CD4-positive, alpha-beta T cell (primary cell): Measurements from ENCODE around the gene TNFRSF18. TPM values are rescaled to one million over a fixed set of nuclear protein-coding genes. Genes with fewer than 3 reads are reported as not detected.
A peak's percentile ranks its signal among the peaks of the same experiment; 100 is the strongest.

Experiments used
- ATAC-seq: fragments of 200-7000 bp; cut with Tn5 transposase; one replicate; pipeline ENCODE4 v1.10.0; 2022; ENCODE audit warnings: mild to moderate bottlenecking; ENCODE audit not compliant: poor library complexity
- CTCF ChIA-PET: fragments of 350-600 bp; sonication (Branson Sonifier 250); formaldehyde crosslinking; loops from one replicate; lab custom pipeline; 2021; ENCODE audit warnings: antibody characterized with exemption, inconsistent platforms; lab: Charles Lee
- POLR2A ChIA-PET: fragments of 350-600 bp; sonication (Branson Sonifier 250); formaldehyde crosslinking; loops from one replicate; lab custom pipeline; 2021; ENCODE audit warnings: antibody characterized with exemption, inconsistent platforms; lab: Charles Lee
- DNase-seq, 14 experiments: peaks; one replicate each; pipeline ENCODE4 v3.0.0-alpha.2; 2013 to 2020; ENCODE audit warnings: mixed read lengths in 2 of 14
- H3K27ac ChIP-seq, 2 donors: one replicate each; pipeline versions ENCODE4 v1.5.1 to v1.7.0; 2013; ENCODE audit warnings: low read length in 2 of 2, low read depth in 1 of 2, mild to moderate bottlenecking in 1 of 2
- H3K27me3 ChIP-seq, 2 experiments: 1 replicate in 1 of 2; 2 replicates in 1 of 2; pipeline versions ENCODE4 v1.6.1 to v1.7.0; 2013; ENCODE audit warnings: low read length in 2 of 2, control low read depth in 1 of 2, mild to moderate bottlenecking in 1 of 2, moderate library complexity in 1 of 2; ENCODE audit not compliant: insufficient read depth in 2 of 2, control insufficient read depth in 1 of 2
- H3K36me3 ChIP-seq: one replicate; pipeline ENCODE4 v1.6.1; 2013; ENCODE audit warnings: low read length, control low read depth; ENCODE audit not compliant: insufficient read depth
- H3K4me1 ChIP-seq: one replicate; pipeline ENCODE4 v1.6.1; 2013; ENCODE audit warnings: low read length, control low read depth; ENCODE audit not compliant: insufficient read depth
- H3K4me3 ChIP-seq: one replicate; pipeline ENCODE4 v1.5.1; 2013; ENCODE audit warnings: mild to moderate bottlenecking, low read length, moderate library complexity
- H3K9me3 ChIP-seq, 2 experiments: 1 replicate in 1 of 2; 2 replicates in 1 of 2; pipeline versions ENCODE4 v1.6.1 to v1.7.0; 2013; ENCODE audit warnings: low read length in 2 of 2, mild to moderate bottlenecking in 2 of 2, control low read depth in 1 of 2, moderate library complexity in 1 of 2; ENCODE audit not compliant: control insufficient read depth in 1 of 2, insufficient read depth in 1 of 2
- H3K27ac Mint-ChIP-seq: one replicate; pipeline ENCODE4 v1.8.0; 2020; ENCODE audit warnings: mixed read lengths
- H3K27me3 Mint-ChIP-seq: one replicate; pipeline ENCODE4 v1.8.0; 2021; ENCODE audit warnings: mixed read lengths
- H3K36me3 Mint-ChIP-seq: one replicate; pipeline ENCODE4 v1.8.0; 2021; ENCODE audit warnings: low read depth, mixed read lengths
- H3K4me1 Mint-ChIP-seq: one replicate; pipeline ENCODE4 v1.8.0; 2021; ENCODE audit warnings: low read depth, mixed read lengths
- H3K4me3 Mint-ChIP-seq: one replicate; pipeline ENCODE4 v1.8.0; 2020; ENCODE audit warnings: mild to moderate bottlenecking, mixed read lengths
- H3K9me3 Mint-ChIP-seq: one replicate; pipeline ENCODE4 v1.8.0; 2020; ENCODE audit warnings: mixed read lengths
- intact Hi-C, 2 experiments: fragments of 100-400 bp; cut with DNase I in 1 of 2; cut with micrococcal nuclease in 1 of 2; formaldehyde crosslinking; loops; one replicate each; pipeline versions ENCODE4 v1.15.1 to v1.9.0; 2023 to 2025; cut with DNase I, micrococcal nuclease
- total RNA-seq, 174 experiments: library from RNA in 2 of 174; stranded (reverse) in 2 of 174; gene quantifications; one replicate each; pipeline ENCODE4 v1.2.3 and lab custom pipeline; 2021 to 2026
- TF ChIP-seq, protein P1 (sequence below): fragments of 200-600 bp; IDR thresholded peaks from one replicate; pipeline ENCODE4 v1.8.0; 2022; ENCODE audit warnings: antibody characterized with exemption, mild to moderate bottlenecking

Gene TNFRSF18
- total RNA-seq, 2 experiments from 2014 or later: 14.8 to 17.8 TPM

DNA sequence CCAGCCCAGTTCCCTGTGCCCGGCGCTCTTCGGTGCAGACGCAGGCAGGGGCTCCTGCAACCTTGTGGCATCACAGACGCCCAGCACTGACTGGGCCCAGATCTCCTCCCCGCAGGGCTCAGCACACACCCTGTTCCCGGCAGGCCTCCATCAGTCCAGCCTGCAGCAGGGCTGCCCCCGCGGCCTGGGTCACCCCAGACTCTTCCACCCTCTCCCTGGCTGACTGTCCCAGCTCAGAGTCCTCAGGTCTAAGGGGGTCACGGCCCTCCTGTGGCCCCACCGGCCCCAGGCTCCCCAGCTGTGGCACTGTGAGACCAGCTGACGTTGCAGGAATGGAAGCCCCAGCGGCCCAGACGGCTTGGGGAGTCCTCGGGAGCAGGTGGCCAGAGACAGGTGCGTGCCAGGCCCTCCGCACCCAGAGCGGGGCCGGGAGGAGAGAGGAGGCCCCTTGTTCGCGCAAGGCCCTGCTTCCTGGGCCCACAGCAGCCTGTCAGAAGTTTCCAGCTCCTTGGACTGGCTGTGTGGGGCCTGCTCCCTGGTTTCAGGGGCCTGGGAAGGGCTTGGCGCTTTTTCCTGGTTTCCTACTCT is 29.9 kb upstream of the TNFRSF18 start:
- DNase-seq (no peak), ATAC-seq (no peak)
- peaks cover 23% of the 10 kb centered on the region for H3K4me1 ChIP-seq
- peaks cover 8% of the 10 kb centered on the region for H3K36me3 Mint-ChIP-seq
- ChIA-PET CTCF (no interaction called here), POLR2A (no interaction called here)
- H3K4me3 ChIP-seq: no peak overlapping the region
- H3K9me3 Mint-ChIP-seq: no peaks in the 10 kb centered on the region
- peaks cover 10% of the 10 kb centered on the region for H3K36me3 ChIP-seq
- H3K27ac Mint-ChIP-seq: no peak overlapping the region
- no peak overlapping the region for H3K27ac ChIP-seq
- TF ChIP-seq, protein P1, sequence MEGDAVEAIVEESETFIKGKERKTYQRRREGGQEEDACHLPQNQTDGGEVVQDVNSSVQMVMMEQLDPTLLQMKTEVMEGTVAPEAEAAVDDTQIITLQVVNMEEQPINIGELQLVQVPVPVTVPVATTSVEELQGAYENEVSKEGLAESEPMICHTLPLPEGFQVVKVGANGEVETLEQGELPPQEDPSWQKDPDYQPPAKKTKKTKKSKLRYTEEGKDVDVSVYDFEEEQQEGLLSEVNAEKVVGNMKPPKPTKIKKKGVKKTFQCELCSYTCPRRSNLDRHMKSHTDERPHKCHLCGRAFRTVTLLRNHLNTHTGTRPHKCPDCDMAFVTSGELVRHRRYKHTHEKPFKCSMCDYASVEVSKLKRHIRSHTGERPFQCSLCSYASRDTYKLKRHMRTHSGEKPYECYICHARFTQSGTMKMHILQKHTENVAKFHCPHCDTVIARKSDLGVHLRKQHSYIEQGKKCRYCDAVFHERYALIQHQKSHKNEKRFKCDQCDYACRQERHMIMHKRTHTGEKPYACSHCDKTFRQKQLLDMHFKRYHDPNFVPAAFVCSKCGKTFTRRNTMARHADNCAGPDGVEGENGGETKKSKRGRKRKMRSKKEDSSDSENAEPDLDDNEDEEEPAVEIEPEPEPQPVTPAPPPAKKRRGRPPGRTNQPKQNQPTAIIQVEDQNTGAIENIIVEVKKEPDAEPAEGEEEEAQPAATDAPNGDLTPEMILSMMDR: no peak
- H3K9me3 ChIP-seq: peaks cover 0 to 9% of the 10 kb centered on the region in 2 experiments
- H3K27me3 ChIP-seq: peaks cover 2 to 8% of the 10 kb centered on the region in 2 experiments
- no peaks in the 10 kb centered on the region for H3K27me3 Mint-ChIP-seq
- peaks cover 8% of the 10 kb centered on the region for H3K4me1 Mint-ChIP-seq
- no peak overlapping the region for H3K4me3 Mint-ChIP-seq
- intact Hi-C loops: no loop called here

DNA sequence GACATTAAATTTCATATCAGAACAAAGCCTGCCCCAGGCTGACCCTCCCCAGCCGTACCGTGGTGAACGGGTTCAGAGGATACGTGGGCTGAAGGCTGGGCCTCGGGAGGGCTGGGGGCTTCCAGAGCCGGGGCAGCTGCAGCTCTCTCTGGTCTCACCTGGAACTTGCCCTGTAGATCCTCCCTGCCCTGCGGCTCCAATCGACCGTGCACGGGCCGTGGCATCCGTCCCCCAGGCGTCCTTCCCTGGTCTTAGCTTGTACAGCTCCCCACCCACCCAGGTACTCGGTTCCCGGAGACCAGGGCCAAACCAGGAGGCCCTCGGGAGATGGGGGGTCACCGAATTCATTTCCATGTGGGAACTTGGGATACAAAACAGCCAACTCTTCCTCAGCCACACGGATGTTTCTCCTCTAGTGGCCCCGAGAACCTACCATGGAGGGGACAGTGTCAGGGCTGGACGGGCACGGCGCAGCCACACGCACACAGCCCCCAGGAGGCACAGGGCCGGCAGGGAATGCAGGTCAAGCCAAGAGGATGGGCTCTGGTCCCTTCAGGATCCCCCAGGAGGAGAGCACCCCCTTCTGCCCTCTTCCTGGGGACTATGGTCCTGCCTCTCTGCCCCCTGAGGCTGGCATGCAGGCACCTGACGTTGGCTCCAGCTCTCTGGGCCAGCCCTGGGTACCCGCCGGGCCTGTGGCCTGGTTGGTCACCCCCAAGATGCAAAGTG is 28.8 kb upstream of the TNFRSF18 start:
- H3K4me3 ChIP-seq: no peak overlapping the region
- DNase-seq (no peak), ATAC-seq (no peak)
- Mint-ChIP-seq H3K27ac (no peak overlapping the region), H3K36me3 (peaks cover 16% of the 10 kb centered on the region), H3K9me3 (no peaks in the 10 kb centered on the region), H3K27me3 (no peaks in the 10 kb centered on the region), H3K4me3 (peak overlapping the region; percentile 54), H3K4me1 (peaks cover 16% of the 10 kb centered on the region)
- H3K9me3 ChIP-seq: peaks cover 0 to 6% of the 10 kb centered on the region in 2 experiments
- H3K36me3 ChIP-seq: peaks cover 10% of the 10 kb centered on the region
- peaks cover 34% of the 10 kb centered on the region for H3K4me1 ChIP-seq
- CTCF ChIA-PET: no interaction called here
- POLR2A ChIA-PET: no interaction called here
- intact Hi-C loops: no loop called here
- H3K27me3 ChIP-seq: peaks cover 2 to 8% of the 10 kb centered on the region in 2 experiments
- H3K27ac ChIP-seq: no peak overlapping the region
- TF ChIP-seq, protein P1: no peak

DNA sequence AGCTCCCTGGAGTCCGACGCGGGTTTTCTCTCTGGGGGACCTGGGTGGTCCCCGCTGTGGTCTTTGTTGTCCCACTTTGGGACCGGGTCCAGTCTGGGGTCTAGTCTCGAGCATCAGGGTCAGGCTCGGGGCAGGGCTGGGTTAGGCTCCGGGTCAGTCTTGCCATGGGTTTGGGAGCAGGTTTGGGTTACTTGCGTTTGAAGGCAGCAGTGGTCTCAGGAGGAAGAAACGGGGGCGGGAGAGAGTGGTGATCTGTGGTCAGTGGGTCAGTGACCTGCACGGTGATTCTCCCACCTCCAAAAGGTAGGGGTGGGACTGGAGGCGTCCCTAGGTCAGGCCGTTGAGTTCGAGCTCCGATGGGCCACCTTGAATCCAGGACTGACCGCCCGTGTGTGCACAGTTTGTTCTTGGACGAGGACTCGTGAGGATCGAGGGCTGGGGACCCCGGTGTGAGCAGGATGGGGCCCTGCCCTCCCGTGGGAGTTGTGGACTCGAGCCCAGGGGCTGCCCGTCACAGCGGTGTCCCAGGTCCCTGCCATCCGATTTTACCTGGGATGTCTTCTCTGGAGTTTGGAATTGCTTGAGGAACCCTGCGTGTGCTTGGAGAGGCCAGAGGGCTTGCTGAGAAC is 27.9 kb upstream of the TNFRSF18 start:
- Mint-ChIP-seq H3K36me3 (peaks cover 23% of the 10 kb centered on the region), H3K4me3 (peak overlapping the region; percentile 54), H3K9me3 (no peaks in the 10 kb centered on the region), H3K4me1 (peaks cover 23% of the 10 kb centered on the region), H3K27me3 (no peaks in the 10 kb centered on the region), H3K27ac (no peak overlapping the region)
- peaks cover 42% of the 10 kb centered on the region for H3K4me1 ChIP-seq
- no peak overlapping the region for H3K27ac ChIP-seq
- no peak for ATAC-seq
- H3K4me3 ChIP-seq: no peak overlapping the region
- peaks cover 0 to 6% of the 10 kb centered on the region in 2 experiments for H3K9me3 ChIP-seq
- intact Hi-C loops: no loop called here
- CTCF ChIA-PET: no interaction called here
- POLR2A ChIA-PET: no interaction called here
- H3K36me3 ChIP-seq: peaks cover 14% of the 10 kb centered on the region
- H3K27me3 ChIP-seq: no peaks in the 10 kb centered on the region
- TF ChIP-seq, protein P1: no peak
- DNase-seq: no peak
